K562 (cell line): ENCODE results near the gene PEX7.

Source experiments
- CHD2 ChIP-seq: IDR thresholded peaks from 2 replicates; pipeline ENCODE4 v1.6.1; 2011; ENCODE audit warnings: low read depth, low read length
- CREB1 ChIP-seq, 2 experiments: sonication (generic) in 1 of 2; formaldehyde crosslinking in 1 of 2; IDR thresholded peaks; 2 replicates each; pipeline versions ENCODE4 v1.6.1 to v1.8.0; 2012 to 2022; ENCODE audit warnings: inconsistent platforms in 1 of 2, mild to moderate bottlenecking in 1 of 2, missing genetic modification reagents in 1 of 2, moderate library complexity in 1 of 2
- CTCF ChIP-seq, 3 experiments: IDR thresholded peaks in 2 of 3; conservative IDR thresholded peaks in 1 of 3; 2 replicates each; pipeline ENCODE4 v1.5.1; 2011 to 2012; ENCODE audit warnings: low read length in 3 of 3, mild to moderate bottlenecking in 3 of 3, control low read depth in 2 of 3, improper control_type of control experiment in 1 of 3, inconsistent platforms in 1 of 3, low read depth in 1 of 3, mixed read lengths in 1 of 3, moderate library complexity in 1 of 3; ENCODE audit not compliant: insufficient read depth in 2 of 3
- HDGF ChIP-seq: fragments of 450-650 bp; IDR thresholded peaks from 2 replicates; pipeline ENCODE4 v1.6.1; 2016
- KLF13 ChIP-seq: fragments of 450-650 bp; IDR thresholded peaks from 2 replicates; pipeline ENCODE4 v1.6.1; 2016; ENCODE audit warnings: missing genetic modification characterization, low read depth, mild to moderate bottlenecking, missing compliant biosample characterization, moderate library complexity, borderline replicate concordance
- RAD21 ChIP-seq, 2 experiments: fragments of 250-450 bp in 1 of 2; fragments of 450-650 bp in 1 of 2; sonication (Bioruptor Pico) in 1 of 2; formaldehyde crosslinking in 1 of 2; IDR thresholded peaks in 1 of 2; conservative IDR thresholded peaks in 1 of 2; 2 replicates each; pipeline versions ENCODE4 v1.4.0 to v1.8.0; 2020 to 2022; ENCODE audit warnings: mild to moderate bottlenecking in 2 of 2, moderate library complexity in 1 of 2
- REST ChIP-seq, 2 experiments: fragments of 450-650 bp; formaldehyde crosslinking in 1 of 2; IDR thresholded peaks; 2 replicates each; pipeline versions ENCODE4 v1.4.0 to v1.6.1; 2014 to 2020; ENCODE audit warnings: mild to moderate bottlenecking in 2 of 2, borderline replicate concordance in 1 of 2, low read depth in 1 of 2
- TAF7 ChIP-seq: fragments of 450-650 bp; IDR thresholded peaks from 2 replicates; pipeline ENCODE4 v1.6.1; 2016; ENCODE audit warnings: missing genetic modification characterization, missing compliant biosample characterization
- TCF7L2 ChIP-seq: fragments of 150-350 bp; IDR thresholded peaks from 2 replicates; pipeline ENCODE4 v1.6.1; 2016; ENCODE audit warnings: low read depth, mild to moderate bottlenecking, low read length, moderate library complexity
- ZFP36 ChIP-seq: fragments of 150-350 bp; IDR thresholded peaks from 2 replicates; pipeline ENCODE4 v1.6.1; 2018; ENCODE audit warnings: low read length, low read depth; ENCODE audit not compliant: partially characterized antibody
- ZNF780A ChIP-seq: fragments of 250-450 bp; sonication (Bioruptor Pico); IDR thresholded peaks from 2 replicates; pipeline ENCODE4 v1.5.0; 2021; ENCODE audit warnings: mild to moderate bottlenecking
- ZSCAN29 ChIP-seq: fragments of 450-650 bp; IDR thresholded peaks from 2 replicates; pipeline ENCODE4 v1.6.1; 2017
- TF ChIP-seq, protein P1 (sequence below): sonication (generic); formaldehyde crosslinking; IDR thresholded peaks from 2 replicates; pipeline ENCODE4 v1.9.0; 2022; ENCODE audit warnings: mild to moderate bottlenecking, missing genetic modification reagents
- TF ChIP-seq, protein P2 (sequence below): fragments of 450-650 bp; formaldehyde crosslinking; IDR thresholded peaks from 2 replicates; pipeline ENCODE4 v1.4.0; 2022; ENCODE audit warnings: missing genetic modification characterization

DNA sequence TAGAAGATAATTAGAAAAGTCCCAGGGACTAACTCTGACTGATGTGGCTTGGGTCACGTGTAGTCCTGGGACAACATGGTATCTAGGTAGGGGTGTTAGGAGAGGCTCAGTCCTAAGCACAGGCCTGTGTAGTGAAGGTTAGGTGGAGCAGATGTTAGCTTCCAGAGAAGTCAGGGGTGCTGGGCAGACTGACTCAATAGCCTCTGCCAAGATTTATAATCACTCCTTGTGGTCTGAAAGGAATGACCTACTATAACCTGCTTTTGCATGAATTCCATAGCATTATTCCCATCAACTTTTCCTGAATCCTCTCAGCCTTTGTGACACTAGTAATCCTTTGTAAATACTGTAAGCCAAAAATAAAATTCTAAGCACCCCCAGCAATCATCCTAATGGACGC is 10.2 kb upstream of the PEX7 start:
- no peak for TF ChIP-seq CREB1 (IDR thresholded peaks at IDR 0.05)
- no peak for TF ChIP-seq CREB1 (CRISPR knock-in tag; IDR thresholded peaks at IDR 0.05)
- no peak for TF ChIP-seq CTCF (IDR thresholded peaks at IDR 0.05 in 2 of 3, conservative IDR thresholded peaks at IDR 0.05 in 1 of 3; ENCODE audit: insufficient read depth in 2 of 3, low read depth in 1 of 3, low read length in 3 of 3)
- TF ChIP-seq ZNF780A (CRISPR knock-in tag): no peak
- no peak for TF ChIP-seq ZSCAN29
- no peak for TF ChIP-seq TCF7L2
- no peak for TF ChIP-seq REST (IDR thresholded peaks at IDR 0.05; ENCODE audit: borderline replicate concordance)
- no peak for TF ChIP-seq REST (CRISPR knock-in tag; IDR thresholded peaks at IDR 0.05; ENCODE audit: low read depth)
- no peak for TF ChIP-seq HDGF
- no peak for TF ChIP-seq RAD21 (CRISPR knock-in tag; conservative IDR thresholded peaks at IDR 0.05 in 1 of 2, IDR thresholded peaks at IDR 0.05 in 1 of 2)
- TF ChIP-seq ZFP36: no peak
- TF ChIP-seq, protein P1, sequence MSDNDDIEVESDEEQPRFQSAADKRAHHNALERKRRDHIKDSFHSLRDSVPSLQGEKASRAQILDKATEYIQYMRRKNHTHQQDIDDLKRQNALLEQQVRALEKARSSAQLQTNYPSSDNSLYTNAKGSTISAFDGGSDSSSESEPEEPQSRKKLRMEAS (CRISPR knock-in tag): no peak
- no peak for TF ChIP-seq TAF7
- TF ChIP-seq CHD2: no peak
- TF ChIP-seq, protein P2, sequence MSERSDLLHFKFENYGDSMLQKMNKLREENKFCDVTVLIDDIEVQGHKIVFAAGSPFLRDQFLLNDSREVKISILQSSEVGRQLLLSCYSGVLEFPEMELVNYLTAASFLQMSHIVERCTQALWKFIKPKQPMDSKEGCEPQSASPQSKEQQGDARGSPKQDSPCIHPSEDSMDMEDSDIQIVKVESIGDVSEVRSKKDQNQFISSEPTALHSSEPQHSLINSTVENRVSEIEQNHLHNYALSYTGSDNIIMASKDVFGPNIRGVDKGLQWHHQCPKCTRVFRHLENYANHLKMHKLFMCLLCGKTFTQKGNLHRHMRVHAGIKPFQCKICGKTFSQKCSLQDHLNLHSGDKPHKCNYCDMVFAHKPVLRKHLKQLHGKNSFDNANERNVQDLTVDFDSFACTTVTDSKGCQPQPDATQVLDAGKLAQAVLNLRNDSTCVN (CRISPR knock-in tag): no peak
- TF ChIP-seq KLF13 (tag): no peak
